Heart left ventricle (tissue), 13 donors: ENCODE results near the gene KIF1A.

ENCODE experiments used
- CTCF ChIP-seq, 12 donors: fragments of 200-600 bp; sonication (generic) in 4 of 12; IDR thresholded peaks; one replicate each; pipeline versions ENCODE4 v1.5.0 to v1.8.0; 2018 to 2022; ENCODE audit warnings: antibody characterized with exemption in 12 of 12, mild to moderate bottlenecking in 5 of 12
- POLR2A ChIP-seq, 2 donors: fragments of 450-650 bp; IDR thresholded peaks; one replicate each; pipeline ENCODE4 v1.6.1; 2017; ENCODE audit warnings: antibody characterized with exemption in 2 of 2, mild to moderate bottlenecking in 2 of 2, moderate library complexity in 2 of 2
- donor health status: ischemic (EF 13 %, LVEDD 7.1; RV severe dilation, severe dysfunction).
- donor health status: DM: no; HTN: yes; CAD: no.
- donor health status: DM: no; HTN: no; CAD: no.
- donor health status: ischemic (EF 25% LVEDD 6.9; RV normal size, moderate dysfunction).
- donor health status: ischemic (EF 25% LVEDD 5.7; RV mildly dilated, moderate dysfunction).
- donor health status: ischemic (EF 35%, LVEDD 5.7; RV mildly dilated, moderate dysfunction).
- donor health status: nonischemic (EF 11% LVEDD 7.7; RV severe dilation, severe dysfunction).
- donor health status: DM: yes; HTN: yes; CAD: no.
- donor health status: PGD.
- donor health status: ischemic (EF 29% LVEDD 5.4; RV normal size, mild dysfunction).
- donor health status: nonischemic (EF 23%, LVEDD 6.1; RV moderate dilation, normal function).

- TF ChIP-seq CTCF (IDR thresholded peaks at IDR 0.05) (no peak), POLR2A (IDR thresholded peaks at IDR 0.05) (no peak)
Measured at GRCh38 chr2:240672701-240673190, 147.3 kb downstream of the KIF1A start.
